Uterus (tissue), 4 donors: ENCODE data around the gene ELP4. TPM values are rescaled to one million over a fixed set of nuclear protein-coding genes. Genes with fewer than 3 reads are reported as not detected.

Source experiments
- DNase-seq, 2 donors: peaks; one replicate each; pipeline ENCODE4 v3.0.0-alpha.2; 2019 to 2020
- H3K27ac ChIP-seq, 2 donors: fragments of 200-600 bp; sonication (generic); 1 replicate in 1 of 2; 2 replicates in 1 of 2; pipeline ENCODE4 v1.5.1; 2016 to 2018
- H3K27me3 ChIP-seq, 2 donors: fragments of 200-600 bp; sonication (generic); one replicate each; pipeline ENCODE4 v1.5.1; 2018 to 2019; ENCODE audit warnings: control low read depth in 1 of 2
- H3K36me3 ChIP-seq, 2 donors: fragments of 200-600 bp; sonication (generic); one replicate each; pipeline ENCODE4 v1.5.1; 2019; ENCODE audit warnings: control low read depth in 1 of 2
- H3K4me1 ChIP-seq, 2 donors: fragments of 200-600 bp; sonication (generic); one replicate each; pipeline ENCODE4 v1.5.1; 2018 to 2019; ENCODE audit warnings: control low read depth in 1 of 2
- H3K4me3 ChIP-seq, 2 donors: fragments of 200-600 bp; sonication (generic); 1 replicate in 1 of 2; 2 replicates in 1 of 2; pipeline ENCODE4 v1.5.1; 2018 to 2019; ENCODE audit warnings: mild to moderate bottlenecking in 1 of 2
- H3K9me3 ChIP-seq, 2 donors: fragments of 200-600 bp; sonication (generic); one replicate each; pipeline ENCODE4 v1.5.1; 2019; ENCODE audit warnings: control low read depth in 1 of 2
- POLR2A ChIP-seq, 2 donors: fragments of 450-650 bp; IDR thresholded peaks; one replicate each; pipeline ENCODE4 v1.6.1; 2016; ENCODE audit warnings: antibody characterized with exemption in 2 of 2, mild to moderate bottlenecking in 1 of 2, moderate library complexity in 1 of 2
- intact Hi-C: fragments of 100-400 bp; cut with DNase I; formaldehyde crosslinking; loops from one replicate; pipeline ENCODE4 v1.15.1; 2023; ENCODE audit warnings: low total_unique reads
- total RNA-seq, 4 donors: library from RNA; depleted of rRNA in 3 of 4; stranded (reverse); fragments of >200 nt in 3 of 4; gene quantifications; one replicate each; pipeline versions ENCODE4 v1.1.0 to v1.2.4, GENCODE V29; 2014 to 2023
- TF ChIP-seq, protein P1 (sequence below), 4 experiments: fragments of 200-600 bp in 2 of 4; fragments of 450-650 bp in 2 of 4; sonication (generic) in 2 of 4; IDR thresholded peaks; one replicate each; pipeline ENCODE4 v1.5.1; 2016 to 2019; ENCODE audit warnings: antibody characterized with exemption in 4 of 4, mild to moderate bottlenecking in 2 of 4, moderate library complexity in 1 of 4
- donor health status: DM: yes; HTN: yes; CAD: no.

The ELP4 gene
- total RNA-seq, 4 donors from 2014 or later: 18.4 to 51.2 (median 21.2) TPM

DNA sequence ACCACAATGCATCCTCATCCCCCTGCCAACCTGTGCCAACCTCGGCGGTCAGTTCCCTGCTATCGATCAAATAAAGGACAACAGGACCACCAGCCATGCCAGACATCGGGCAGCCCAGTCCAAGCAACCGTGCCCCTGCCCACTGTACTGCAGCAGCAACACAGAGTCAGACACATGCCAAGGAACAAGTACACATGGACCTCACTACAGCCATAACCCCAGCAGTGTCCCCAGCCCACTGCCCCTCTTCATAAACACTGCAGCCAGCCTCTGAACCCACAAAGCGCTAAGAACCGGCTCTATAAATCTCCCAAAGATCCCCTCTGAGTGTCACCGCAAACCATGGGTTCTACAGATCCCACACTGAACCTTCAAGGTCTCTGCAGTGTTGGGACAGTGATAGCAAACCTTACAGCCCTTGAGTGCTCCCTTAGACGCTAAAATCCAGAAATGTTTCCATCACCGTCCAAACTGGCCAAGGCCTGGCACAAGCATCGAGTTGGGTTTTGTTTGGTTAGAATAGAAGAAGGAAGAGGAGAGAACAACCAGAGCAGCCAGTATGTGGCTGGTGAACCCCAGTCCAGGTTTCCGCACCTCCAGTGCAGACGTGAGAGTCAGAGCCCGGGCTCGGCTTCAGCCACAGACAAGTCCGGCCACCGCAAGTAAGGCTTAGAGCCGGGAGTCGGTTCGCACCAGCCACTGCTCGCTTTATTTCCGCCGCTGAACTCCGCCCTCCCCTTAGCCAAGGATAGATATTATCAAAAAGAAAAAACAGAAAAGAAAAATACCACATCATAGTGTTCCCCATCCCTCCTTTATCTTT lies 293.6 kb downstream of the ELP4 start:
- Histone ChIP-seq H3K27me3 (peaks cover 17 to 98% of the 10 kb centered on the region in 2 donors), H3K9me3 (no peaks in the 10 kb centered on the region), H3K4me3 (no peak overlapping the region), H3K4me1 (peaks cover 0 to 15% of the 10 kb centered on the region in 2 donors), H3K36me3 (no peaks in the 10 kb centered on the region), H3K27ac (no peak overlapping the region)
- no peak for DNase-seq
- TF ChIP-seq POLR2A (IDR thresholded peaks at IDR 0.05): no peak
- TF ChIP-seq, protein P1, sequence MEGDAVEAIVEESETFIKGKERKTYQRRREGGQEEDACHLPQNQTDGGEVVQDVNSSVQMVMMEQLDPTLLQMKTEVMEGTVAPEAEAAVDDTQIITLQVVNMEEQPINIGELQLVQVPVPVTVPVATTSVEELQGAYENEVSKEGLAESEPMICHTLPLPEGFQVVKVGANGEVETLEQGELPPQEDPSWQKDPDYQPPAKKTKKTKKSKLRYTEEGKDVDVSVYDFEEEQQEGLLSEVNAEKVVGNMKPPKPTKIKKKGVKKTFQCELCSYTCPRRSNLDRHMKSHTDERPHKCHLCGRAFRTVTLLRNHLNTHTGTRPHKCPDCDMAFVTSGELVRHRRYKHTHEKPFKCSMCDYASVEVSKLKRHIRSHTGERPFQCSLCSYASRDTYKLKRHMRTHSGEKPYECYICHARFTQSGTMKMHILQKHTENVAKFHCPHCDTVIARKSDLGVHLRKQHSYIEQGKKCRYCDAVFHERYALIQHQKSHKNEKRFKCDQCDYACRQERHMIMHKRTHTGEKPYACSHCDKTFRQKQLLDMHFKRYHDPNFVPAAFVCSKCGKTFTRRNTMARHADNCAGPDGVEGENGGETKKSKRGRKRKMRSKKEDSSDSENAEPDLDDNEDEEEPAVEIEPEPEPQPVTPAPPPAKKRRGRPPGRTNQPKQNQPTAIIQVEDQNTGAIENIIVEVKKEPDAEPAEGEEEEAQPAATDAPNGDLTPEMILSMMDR (IDR thresholded peaks at IDR 0.05): no peak
- intact Hi-C loops: no loop called here

DNA sequence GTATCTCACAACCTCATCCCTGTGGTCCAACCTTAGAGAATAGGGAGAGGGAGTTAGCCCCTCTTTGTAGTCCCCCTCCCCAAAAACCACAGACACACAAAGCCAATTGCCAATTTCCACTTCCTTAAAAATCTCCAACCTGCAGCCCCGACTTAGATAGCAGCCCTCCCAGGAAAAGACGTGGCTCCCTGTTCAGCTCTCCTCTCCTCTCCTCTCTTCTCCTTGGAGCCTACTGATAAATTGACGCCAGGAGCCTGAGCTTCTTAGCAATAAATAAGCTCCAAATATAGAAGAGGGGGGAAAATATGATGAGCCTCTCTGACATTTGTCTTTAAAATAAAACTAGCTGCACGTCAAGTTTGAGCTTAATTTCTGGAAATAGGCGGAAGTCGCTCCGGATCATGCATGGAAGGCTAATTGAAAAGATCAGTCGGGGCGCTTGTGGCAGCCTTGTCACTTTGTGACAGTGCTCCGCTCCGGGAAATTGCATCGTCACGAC lies 294.3 kb downstream of the ELP4 start:
- Histone ChIP-seq H3K36me3 (no peaks in the 10 kb centered on the region), H3K4me1 (peaks cover 0 to 15% of the 10 kb centered on the region in 2 donors), H3K9me3 (no peaks in the 10 kb centered on the region), H3K4me3 (no peak overlapping the region), H3K27me3 (peaks cover 21 to 98% of the 10 kb centered on the region in 2 donors), H3K27ac (no peak overlapping the region)
- intact Hi-C loops: no loop called here
- DNase-seq: no peak
- TF ChIP-seq, protein P1 (IDR thresholded peaks at IDR 0.05): no peak
- TF ChIP-seq POLR2A (IDR thresholded peaks at IDR 0.05): no peak

DNA sequence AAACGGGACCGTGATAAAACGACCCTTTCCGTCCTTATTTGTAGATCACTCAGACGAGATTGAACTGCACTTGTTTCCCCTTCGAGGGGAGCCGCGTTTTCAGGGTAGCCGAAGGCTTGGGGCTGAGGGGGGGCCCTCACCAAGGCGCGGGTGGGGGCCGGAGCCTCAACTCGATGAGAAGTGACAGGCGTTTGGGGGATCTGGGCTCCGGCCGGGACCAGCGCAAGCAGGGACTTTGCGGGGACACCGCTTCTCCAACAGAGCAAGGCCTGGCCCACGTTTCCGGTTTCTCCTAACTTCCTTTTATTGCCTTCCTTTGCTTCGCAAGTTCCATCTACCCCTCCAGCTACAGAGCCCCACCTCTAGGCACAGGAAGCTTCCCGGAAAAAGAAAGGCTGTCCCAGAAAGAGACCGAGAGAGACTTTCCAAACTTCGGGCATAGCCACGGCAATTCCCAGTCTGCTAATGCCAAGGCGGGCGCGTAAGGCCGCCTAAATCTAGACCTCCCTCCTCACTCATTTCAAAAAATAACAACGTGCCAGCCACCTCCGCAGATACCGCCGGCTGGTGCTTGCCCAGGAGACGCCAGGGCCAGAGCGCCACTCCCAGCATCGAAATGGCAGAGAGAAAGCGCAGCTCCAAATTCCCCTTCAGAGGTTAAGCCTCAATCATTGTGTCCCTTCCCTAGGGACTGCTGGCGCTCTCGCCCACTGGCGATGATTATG lies 294.9 kb downstream of the ELP4 start:
- no peak for DNase-seq
- Histone ChIP-seq H3K27ac (no peak overlapping the region), H3K27me3 (peaks cover 22 to 100% of the 10 kb centered on the region in 2 donors), H3K9me3 (no peaks in the 10 kb centered on the region), H3K4me1 (peaks cover 0 to 10% of the 10 kb centered on the region in 2 donors), H3K4me3 (no peak overlapping the region), H3K36me3 (no peaks in the 10 kb centered on the region)
- intact Hi-C loops: no loop called here
- TF ChIP-seq POLR2A (IDR thresholded peaks at IDR 0.05): no peak
- TF ChIP-seq, protein P1 (IDR thresholded peaks at IDR 0.05): no peak

DNA sequence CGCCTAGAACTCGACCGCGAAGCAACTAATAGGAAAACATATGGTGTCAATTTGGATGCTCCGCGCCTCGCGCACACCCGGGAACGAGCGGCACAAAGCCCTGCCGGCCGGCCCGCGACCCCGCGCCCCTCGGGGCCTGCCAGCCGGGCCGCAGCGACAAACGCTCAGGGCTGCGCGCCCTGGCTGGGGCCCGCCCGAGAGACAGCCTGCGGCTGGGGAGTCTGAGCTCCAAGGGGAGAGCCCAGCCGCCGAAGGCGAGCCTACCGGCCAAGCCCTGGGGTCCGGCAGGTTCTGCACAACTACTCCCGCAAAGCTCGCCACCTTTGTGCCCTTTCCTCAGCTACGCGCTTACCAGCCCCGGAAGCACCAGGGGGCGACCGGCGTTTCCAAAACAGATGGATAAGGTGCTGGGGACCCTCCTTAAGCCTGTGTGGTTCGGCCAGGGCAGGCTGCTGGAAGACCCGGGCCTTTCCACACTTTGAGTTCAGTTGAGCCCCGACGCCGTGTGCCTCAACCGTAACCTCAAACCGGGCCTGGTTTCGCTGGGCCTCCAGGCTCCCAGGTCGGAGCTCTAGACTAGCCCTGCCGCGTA lies 295.6 kb downstream of the ELP4 start:
- intact Hi-C loops: no loop called here
- no peak overlapping the region for H3K4me3 ChIP-seq
- no peaks in the 10 kb centered on the region for H3K36me3 ChIP-seq
- no peak for DNase-seq
- H3K4me1 ChIP-seq: peaks cover 0 to 14% of the 10 kb centered on the region in 2 donors
- TF ChIP-seq, protein P1 (IDR thresholded peaks at IDR 0.05): no peak
- TF ChIP-seq POLR2A (IDR thresholded peaks at IDR 0.05): no peak
- peaks cover 27 to 99% of the 10 kb centered on the region in 2 donors for H3K27me3 ChIP-seq
- H3K9me3 ChIP-seq: no peaks in the 10 kb centered on the region
- no peak overlapping the region for H3K27ac ChIP-seq
